D721Med (cell line): ENCODE results near the gene PANK4.

Experiments
- DNase-seq: peaks from one replicate; pipeline ENCODE4 v3.0.0; 2011; ENCODE audit warnings: low spot score; ENCODE audit not compliant: insufficient read length
- FAIRE-seq: peaks from 2 replicates; lab custom pipeline; 2011; peaks lifted over from hg19 to GRCh38; lab: Jason Lieb, UNC
- CTCF ChIP-seq: IDR thresholded peaks from 2 replicates; pipeline ENCODE4 v1.5.1; 2012; ENCODE audit warnings: mild to moderate bottlenecking, control low read depth; ENCODE audit not compliant: insufficient read depth; ENCODE audit errors: missing control alignments

The PANK4 gene

GRCh38 chr1:2528016-2528415 lies 1.6 kb upstream of the PANK4 start:
- FAIRE-seq (no peak), DNase-seq (no peak)
- no peak for TF ChIP-seq CTCF

GRCh38 chr1:2527556-2527860 lies 1.1 kb upstream of the PANK4 start:
- FAIRE-seq (no peak), DNase-seq (no peak)
- no peak for TF ChIP-seq CTCF

GRCh38 chr1:2526824-2527555 lies 594 bp upstream of the PANK4 start:
- TF ChIP-seq CTCF = no peak
- DNase-seq = no peak
- no peak for FAIRE-seq

DNA sequence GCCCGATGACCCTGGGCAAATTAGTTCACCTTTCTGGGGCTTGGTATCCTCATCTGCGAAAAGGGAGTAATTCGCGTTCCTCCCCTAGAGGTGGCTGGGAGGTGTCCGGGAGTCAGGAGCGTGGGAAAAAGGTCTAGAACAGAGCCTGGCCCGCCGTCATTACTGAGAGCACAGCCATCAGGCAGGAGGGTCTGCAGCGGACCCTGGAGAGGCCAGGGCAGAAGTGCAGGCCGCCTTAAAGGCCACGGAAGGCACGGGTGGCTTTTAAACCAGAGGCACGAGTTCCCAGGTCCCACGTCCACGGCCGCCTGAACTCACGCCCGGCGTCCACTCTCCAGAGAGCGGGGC lies 850 bp downstream of the PANK4 start:
- DNase-seq (no peak), FAIRE-seq (no peak)
- TF ChIP-seq CTCF = no peak

- no peak for TF ChIP-seq CTCF
- FAIRE-seq = no peak
- DNase-seq = no peak
Measured at GRCh38 chr1:2523891-2524609, 2.3 kb downstream of the PANK4 start.

GRCh38 chr1:2523191-2523890 lies 3.1 kb downstream of the PANK4 start:
- DNase-seq (no peak), FAIRE-seq (no peak)
- TF ChIP-seq CTCF = no peak
